H1 (cell line): Measurements from ENCODE around the gene NEDD1.

Source experiments
- BRCA1 ChIP-seq: IDR thresholded peaks from 2 replicates; pipeline ENCODE4 v1.6.1; 2012; ENCODE audit warnings: low read depth, low read length, improper control_type of control experiment
- POLR2AphosphoS5 ChIP-seq: IDR thresholded peaks from 2 replicates; pipeline ENCODE4 v1.6.1; 2011; ENCODE audit warnings: low read depth, low read length
- SP4 ChIP-seq: IDR thresholded peaks from 2 replicates; pipeline ENCODE4 v1.6.1; 2012; ENCODE audit warnings: low read length, inconsistent platforms
- TF ChIP-seq, protein P1 (sequence below), 3 experiments: IDR thresholded peaks; 1 replicate in 2 of 3; 2 replicates in 1 of 3; pipeline versions ENCODE4 v1.5.1 to v1.6.1; 2011; ENCODE audit warnings: low read length in 3 of 3, mild to moderate bottlenecking in 3 of 3, inconsistent platforms in 2 of 3, low read depth in 1 of 3, moderate library complexity in 1 of 3; ENCODE audit not compliant: insufficient read depth in 1 of 3; ENCODE audit errors: control extremely low read depth in 1 of 3
- TF ChIP-seq, protein P2 (sequence below): IDR thresholded peaks from 2 replicates; pipeline ENCODE4 v1.6.1; 2011; ENCODE audit warnings: low read length, improper control_type of control experiment
- TF ChIP-seq, protein P3 (sequence below): IDR thresholded peaks from 2 replicates; pipeline ENCODE4 v1.6.1; 2011; ENCODE audit warnings: low read depth, mild to moderate bottlenecking, low read length; ENCODE audit not compliant: insufficient read depth
- TF ChIP-seq, protein P4 (sequence below): IDR thresholded peaks from 2 replicates; pipeline ENCODE4 v1.6.1; 2012; ENCODE audit warnings: inconsistent platforms

DNA sequence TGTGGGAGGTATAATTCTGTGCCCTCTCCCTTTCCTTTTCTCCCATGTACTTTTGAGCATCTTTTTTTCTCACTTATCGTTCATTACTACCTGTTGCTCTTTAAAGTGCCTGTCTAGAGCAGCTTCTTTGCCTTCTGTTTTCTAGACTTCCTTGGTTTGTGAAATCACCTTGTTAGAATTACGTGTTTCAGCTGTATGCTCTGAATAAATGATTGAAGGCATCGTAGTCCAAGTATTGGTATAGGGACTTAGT, 1.3 kb downstream of the NEDD1 start:
- no peak for TF ChIP-seq BRCA1
- TF ChIP-seq, protein P1, sequence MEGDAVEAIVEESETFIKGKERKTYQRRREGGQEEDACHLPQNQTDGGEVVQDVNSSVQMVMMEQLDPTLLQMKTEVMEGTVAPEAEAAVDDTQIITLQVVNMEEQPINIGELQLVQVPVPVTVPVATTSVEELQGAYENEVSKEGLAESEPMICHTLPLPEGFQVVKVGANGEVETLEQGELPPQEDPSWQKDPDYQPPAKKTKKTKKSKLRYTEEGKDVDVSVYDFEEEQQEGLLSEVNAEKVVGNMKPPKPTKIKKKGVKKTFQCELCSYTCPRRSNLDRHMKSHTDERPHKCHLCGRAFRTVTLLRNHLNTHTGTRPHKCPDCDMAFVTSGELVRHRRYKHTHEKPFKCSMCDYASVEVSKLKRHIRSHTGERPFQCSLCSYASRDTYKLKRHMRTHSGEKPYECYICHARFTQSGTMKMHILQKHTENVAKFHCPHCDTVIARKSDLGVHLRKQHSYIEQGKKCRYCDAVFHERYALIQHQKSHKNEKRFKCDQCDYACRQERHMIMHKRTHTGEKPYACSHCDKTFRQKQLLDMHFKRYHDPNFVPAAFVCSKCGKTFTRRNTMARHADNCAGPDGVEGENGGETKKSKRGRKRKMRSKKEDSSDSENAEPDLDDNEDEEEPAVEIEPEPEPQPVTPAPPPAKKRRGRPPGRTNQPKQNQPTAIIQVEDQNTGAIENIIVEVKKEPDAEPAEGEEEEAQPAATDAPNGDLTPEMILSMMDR (IDR thresholded peaks at IDR 0.05; ENCODE audit: control extremely low read depth in 1 of 3, insufficient read depth in 1 of 3, low read depth in 1 of 3, low read length in 3 of 3): no peak
- no peak for TF ChIP-seq SP4
- TF ChIP-seq POLR2AphosphoS5: no peak
- TF ChIP-seq, protein P2, sequence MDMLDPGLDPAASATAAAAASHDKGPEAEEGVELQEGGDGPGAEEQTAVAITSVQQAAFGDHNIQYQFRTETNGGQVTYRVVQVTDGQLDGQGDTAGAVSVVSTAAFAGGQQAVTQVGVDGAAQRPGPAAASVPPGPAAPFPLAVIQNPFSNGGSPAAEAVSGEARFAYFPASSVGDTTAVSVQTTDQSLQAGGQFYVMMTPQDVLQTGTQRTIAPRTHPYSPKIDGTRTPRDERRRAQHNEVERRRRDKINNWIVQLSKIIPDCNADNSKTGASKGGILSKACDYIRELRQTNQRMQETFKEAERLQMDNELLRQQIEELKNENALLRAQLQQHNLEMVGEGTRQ: no peak
- TF ChIP-seq, protein P3, sequence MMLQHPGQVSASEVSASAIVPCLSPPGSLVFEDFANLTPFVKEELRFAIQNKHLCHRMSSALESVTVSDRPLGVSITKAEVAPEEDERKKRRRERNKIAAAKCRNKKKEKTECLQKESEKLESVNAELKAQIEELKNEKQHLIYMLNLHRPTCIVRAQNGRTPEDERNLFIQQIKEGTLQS: no peak
- TF ChIP-seq, protein P4, sequence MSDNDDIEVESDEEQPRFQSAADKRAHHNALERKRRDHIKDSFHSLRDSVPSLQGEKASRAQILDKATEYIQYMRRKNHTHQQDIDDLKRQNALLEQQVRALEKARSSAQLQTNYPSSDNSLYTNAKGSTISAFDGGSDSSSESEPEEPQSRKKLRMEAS: no peak
